CD4-positive, alpha-beta T cell treated with Interleukin-6 for 4 hours (primary cell): Measurements from ENCODE around the gene CNNM4.

Experiments used
- DNase-seq: peaks from one replicate; pipeline ENCODE4 v3.0.0-alpha.2; 2020; ENCODE audit warnings: mixed read lengths

The CNNM4 gene

DNA sequence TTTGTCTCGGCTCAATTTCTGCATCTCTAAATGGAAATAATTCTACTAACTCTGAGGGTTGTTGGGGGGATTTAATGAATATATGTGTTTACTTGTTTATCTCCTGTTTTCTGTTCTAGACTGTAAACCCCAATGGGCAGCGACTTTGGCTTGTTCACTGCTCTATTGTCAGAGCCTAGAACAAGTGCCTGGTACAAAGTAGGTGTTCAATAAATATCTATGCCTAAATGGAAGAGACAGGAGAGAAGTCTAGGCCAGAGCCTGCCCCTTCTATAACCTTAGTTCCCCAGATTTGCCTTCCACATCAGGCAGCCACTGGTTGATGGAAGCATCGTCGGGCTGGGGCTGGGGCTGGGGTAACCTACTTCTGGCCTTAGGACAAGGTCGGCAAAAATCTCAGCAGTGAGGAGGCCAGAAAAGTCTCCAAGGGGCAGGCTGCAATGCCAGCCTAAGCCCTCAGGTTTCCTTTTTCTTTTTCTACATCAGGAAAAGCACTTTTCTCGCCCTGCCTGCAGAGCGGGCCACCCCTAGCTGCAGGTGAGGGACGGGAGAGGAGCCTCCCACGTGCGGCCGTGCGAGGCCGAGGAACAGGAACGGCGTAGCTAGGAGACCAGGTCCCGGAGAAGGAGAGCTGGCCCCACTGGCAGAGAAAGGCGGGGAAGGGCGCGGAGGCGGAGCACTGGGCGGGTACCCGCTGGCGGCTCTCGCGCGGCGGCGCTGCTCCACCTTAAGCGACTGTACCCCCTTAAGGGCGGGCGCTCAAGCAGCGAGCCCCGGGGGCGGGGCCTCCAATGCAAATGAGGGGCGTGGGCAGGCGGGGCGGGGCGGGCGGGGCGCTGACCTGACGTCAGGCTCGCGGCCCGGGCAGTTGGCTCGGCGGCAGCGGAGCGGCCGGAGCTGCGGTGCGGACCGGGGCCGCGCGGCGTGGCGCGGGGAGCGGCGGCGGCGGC lies at the start of gene CNNM4:
CNNM4 (plus strand) TSS at position 867 of the 950 bp plus-strand sequence. CDS start 98 bp downstream, outside the sequence.
- DNase-seq: peak; percentile 95

GRCh38 chr2:96710985-96711384 lies 49.7 kb upstream of the CNNM4 start:
- no peak for DNase-seq

GRCh38 chr2:96715658-96716057 lies 45.0 kb upstream of the CNNM4 start:
- DNase-seq: no peak

DNA sequence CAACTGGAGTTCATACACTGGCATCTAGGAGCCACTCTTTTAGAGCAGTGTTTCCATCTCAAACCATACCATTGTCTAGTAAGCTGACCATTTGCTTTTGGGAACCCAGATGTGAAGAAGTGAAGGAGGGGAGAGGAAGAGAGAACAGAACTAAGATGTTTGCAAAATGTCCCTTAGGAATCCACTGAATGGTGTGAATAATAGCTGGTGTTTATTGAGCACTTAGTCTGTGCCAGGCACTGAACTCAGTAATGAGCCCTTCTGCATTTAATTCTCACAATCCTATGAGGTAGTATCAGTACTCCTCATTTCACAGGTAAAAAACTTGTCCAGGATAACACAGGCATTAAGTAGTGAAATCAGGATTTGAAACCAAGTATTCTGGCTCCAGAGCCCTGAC lies 44.3 kb upstream of the CNNM4 start:
- no peak for DNase-seq

DNA sequence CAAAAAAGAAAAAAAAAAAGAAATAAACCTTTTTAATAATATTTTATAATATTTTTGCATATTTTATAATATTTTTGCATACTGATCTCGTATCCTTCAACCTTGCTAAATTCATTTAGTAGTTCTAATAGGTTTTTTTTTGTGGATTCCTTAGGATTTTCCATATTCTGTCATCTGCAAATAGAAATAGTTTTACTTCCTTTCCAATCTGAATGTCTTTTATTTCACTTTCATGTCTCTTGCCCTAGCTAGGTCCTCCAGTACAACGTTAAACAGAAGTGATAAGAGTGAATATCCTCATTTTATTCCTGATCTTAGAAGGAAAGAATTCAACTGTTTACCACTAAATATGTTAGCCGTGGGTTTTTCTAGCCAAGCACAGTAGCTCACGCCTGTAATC lies 34.6 kb upstream of the CNNM4 start:
- DNase-seq: no peak

DNA sequence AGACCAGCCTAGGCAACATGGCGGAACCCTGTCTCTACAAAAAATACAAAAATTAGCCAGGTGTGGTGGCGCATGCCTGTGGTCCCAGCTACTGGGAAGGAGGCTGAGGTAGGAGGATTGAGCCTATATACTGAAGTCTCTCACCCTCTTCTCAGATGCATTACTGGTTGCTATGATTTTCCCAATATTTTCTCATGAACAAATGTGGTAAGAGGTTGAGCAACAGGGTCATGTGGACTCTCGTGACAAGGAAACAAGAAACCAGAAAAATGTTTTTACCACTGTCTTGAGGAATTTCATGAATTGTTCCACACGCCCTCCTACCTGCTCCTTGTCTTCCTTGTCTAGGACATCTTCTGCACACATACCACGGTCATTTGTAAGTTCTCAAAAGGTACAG lies 33.3 kb upstream of the CNNM4 start:
- no peak for DNase-seq

DNA sequence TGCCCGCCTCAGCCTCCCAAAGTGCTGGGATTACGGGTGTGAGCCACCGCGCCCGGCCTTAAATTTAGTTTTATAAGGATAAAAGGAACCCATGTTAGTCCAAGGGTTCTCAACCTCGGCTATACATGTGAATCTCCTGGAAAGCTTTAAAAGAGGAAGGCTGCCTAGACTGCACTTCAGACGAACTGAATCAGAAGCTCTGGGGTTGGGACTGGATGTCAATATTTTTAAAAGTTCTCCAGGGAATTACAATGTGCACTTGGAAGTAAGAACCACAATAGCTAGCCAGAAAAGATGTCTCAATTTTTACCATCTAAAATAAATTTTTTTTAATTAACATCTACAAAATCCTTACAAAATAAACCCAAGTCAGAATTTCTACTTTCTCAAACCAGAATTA lies 31.0 kb upstream of the CNNM4 start:
- DNase-seq: no peak

- DNase-seq: no peak
Measured at GRCh38 chr2:96730212-96730611, 30.5 kb upstream of the CNNM4 start.

DNA sequence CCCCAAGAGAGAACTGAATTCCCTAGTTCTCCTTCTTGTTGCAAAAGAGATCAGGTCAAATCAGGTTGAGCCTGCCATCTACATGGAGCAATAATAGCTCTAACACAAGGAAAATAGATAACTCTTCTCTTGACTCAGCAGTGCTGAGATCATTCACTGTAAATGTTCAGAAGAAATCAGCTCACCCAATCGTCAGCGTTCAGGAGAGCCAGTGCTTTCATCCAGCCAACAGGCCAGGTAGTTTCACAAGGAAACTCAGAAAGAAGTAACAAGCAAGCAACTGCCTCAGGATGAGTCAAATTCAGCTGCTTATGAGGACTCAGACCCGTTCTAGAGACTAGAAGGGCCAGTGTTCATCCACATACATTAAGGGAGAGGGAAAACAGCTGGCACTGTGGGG lies 26.8 kb upstream of the CNNM4 start:
- DNase-seq: no peak

DNA sequence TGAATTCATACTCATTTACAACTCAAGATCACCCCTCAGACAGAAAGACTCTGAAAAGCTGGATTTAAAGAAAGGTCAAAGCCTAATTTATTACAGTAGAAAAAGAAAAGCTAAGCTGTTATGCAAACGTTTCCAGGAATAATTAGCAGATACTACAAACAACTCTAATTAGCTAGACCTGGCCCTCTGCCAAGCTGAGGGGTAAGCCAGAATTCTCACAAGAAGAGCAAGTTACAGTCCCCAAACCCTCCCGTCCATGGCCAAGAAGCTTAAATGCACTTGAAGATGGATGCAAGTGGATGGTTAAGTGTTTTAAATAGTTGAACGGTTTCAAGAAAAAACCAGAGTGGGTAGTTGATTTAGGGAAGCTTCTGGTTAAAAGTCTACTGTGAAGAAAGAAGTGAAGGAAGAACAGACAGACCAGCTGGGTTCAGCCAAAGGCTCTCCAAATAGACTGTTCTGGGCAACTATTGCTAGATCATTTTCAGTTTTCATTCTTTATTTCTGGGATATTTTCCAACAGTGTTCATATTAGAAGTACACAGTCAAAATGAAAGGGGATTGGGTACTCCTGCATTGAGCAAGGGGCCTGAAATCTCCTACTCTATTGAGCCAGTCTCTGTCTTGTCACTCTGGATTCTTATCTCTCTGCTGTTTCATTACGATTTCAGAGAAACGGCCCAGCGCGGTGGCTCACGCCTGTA lies 25.7 kb upstream of the CNNM4 start:
- DNase-seq: no peak

DNA sequence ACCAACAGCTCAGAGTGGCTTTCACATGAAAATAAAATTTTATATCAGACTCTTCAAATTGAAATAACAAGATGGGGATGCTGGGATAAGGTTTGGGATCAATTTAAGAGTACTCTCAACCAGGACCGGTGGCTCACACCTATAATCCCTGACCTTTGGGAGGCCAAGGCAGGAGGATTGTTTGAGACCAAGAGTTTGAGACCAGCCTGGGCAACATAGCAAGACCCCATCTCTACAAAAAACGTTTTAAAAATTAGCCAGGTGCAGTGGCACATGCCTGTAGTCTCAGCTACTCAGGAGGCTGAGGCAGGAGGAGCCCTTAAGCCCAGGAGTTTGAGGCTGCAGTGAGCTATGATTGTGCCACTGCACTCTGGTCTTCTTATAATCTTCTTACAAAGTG lies 23.5 kb upstream of the CNNM4 start:
- no peak for DNase-seq

- DNase-seq: peak; percentile 13
Measured at GRCh38 chr2:96737831-96738230, 22.9 kb upstream of the CNNM4 start.

- no peak for DNase-seq
Measured at GRCh38 chr2:96739076-96739632, 21.5 kb upstream of the CNNM4 start.

DNA sequence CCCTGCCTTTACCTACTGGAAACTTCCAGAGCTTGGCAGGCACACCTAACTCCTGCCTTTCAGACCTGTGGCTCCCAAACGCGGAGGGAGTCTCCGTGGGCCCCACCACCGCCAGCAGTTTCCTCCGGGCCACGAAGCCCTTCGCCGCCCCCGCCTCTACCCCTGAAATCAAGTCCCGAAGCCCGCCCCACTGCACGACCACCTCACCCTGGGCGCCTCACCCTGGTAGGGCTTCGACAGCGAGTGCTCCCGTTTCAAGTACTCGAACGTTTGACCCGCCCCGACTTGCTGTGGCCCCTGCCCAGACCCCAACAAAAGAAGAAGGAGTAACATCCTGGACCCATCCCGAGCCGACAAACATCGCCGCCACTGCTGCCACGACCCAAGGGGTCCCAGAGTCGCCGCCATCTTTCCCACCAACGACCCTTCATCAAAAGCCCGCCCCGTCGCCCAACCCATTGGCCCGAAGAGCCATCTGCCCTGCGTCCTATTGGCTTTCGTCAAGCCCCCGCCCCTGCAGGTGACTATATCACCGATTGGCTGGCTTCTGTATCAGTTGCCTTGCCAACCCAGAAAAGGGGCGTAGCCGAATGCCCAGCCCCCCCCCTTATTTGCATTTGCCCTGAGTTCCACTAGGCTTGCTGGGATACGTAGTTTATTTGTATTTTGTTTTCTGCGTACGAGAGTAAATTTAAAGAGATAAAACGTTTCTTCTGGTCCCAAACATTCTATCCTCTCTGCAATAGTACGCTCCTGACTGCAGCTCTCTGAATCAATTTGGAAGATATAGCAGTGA lies 20.9 kb upstream of the CNNM4 start, which contains the start of gene LMAN2L:
LMAN2L (minus strand) TSS at position 432 of the 796 bp plus-strand sequence; CDS start at position 408, 24 bp downstream.
- peak; percentile 99 for DNase-seq

GRCh38 chr2:96747061-96747617 lies 13.6 kb upstream of the CNNM4 start:
- DNase-seq: no peak

GRCh38 chr2:96751800-96752199 lies 8.9 kb upstream of the CNNM4 start:
- DNase-seq: no peak

DNA sequence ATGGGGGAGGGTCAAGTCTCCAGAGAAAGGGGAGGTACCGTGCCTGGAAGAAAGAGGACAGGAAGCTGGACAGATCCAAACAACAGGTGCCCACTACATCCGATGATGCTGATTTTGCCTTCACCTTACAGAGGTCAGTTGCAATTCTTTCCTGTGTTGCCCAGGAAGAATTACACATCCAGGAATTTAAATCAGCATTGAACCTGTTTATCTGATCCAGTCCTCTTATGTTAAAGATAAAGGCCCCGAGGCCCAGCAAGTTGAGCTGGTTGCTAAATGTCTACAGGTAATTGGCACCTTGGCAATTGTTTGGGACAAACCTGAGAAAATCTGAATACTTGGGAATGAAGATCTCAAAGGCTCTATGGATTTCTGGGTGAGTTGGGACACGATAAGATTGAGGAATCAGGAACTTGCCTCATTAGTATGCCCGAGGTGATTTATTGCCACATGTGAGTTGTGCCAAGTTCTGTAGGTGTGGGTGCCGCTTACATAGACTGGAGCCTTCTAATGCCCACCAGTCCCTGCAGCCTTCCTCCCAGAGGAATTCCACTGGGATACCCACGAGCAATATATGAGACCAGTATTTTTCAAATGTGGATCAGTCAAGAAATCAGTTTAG lies 6.9 kb upstream of the CNNM4 start:
- no peak for DNase-seq

DNA sequence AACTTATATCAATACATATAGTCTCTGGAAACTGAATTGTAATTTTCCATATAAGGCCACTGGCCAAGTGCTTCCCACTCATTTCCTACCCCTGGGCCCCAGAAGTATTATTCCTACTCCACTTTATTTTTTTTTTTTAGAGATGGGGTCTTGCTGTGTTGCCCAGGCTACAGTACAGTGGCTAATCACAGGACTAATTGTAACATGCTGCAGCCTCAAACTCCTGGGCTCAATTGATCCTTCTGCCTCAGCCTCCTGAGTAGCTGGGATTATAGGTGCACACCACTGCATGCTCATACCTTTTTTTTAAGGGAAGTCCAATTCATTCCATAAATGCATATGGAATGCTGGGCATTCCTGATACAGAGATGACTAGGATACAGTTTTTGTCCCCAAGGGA lies 6.4 kb upstream of the CNNM4 start:
- DNase-seq: no peak

DNA sequence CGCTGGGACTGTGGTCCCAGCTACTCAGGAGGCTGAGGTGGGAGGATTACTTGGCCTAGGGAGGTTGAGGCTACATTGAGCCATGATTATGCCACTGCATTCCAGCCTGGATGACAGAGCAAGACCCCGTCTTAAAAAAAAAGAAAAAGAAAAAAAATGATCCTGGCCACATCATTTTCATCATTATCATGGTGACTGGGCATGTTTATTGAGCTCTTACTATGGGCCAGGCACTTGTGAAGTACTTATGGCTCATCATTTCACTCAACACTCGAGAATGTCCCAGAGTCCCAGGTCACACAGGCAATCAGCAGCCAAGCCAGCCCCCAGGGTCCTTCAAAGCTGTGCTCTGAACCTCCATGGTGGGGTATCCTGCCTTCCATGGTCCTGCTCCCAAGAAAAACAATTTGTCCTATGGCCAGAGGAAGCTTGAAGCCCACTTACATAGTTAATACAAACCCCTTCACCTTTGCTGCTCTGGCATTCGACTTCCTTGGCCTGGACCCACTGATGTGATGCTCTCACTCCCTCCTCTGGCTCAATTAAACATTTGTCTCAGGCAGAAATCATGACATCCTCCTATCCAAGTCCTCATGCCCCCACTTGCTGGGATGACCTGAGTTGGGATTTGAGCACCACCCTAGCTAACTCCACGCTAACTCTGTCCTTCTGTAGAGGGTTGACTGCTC lies 3.8 kb upstream of the CNNM4 start:
- DNase-seq: no peak

GRCh38 chr2:96757477-96757860 lies 3.2 kb upstream of the CNNM4 start:
- no peak for DNase-seq

GRCh38 chr2:96758987-96759386 lies 1.7 kb upstream of the CNNM4 start:
- no peak for DNase-seq
